IMR-90 (cell line): ENCODE measurements around the gene WWC1. TPM values are rescaled to one million over a fixed set of nuclear protein-coding genes. Genes with fewer than 3 reads are reported as not detected.

Experiments
- ATAC-seq: fragments of 200-7000 bp; cut with Tn5 transposase; 2 replicates; pipeline ENCODE4 v1.9.1; 2020; ENCODE audit warnings: low read depth, mild to moderate bottlenecking, moderate library complexity
- BruUV-seq: library from RNA; stranded (reverse); fragments of 400-500 nt; replicated peaks from 2 replicates; lab custom pipeline; 2021; lab: Mats Ljungman, UMichigan
- CTCF ChIA-PET: fragments of 300-600 bp; formaldehyde crosslinking; extraction: SDS; loops from one replicate; lab custom pipeline; 2021; ENCODE audit warnings: antibody characterized with exemption; lab: Yijun Ruan, JAX
- POLR2A ChIA-PET: fragments of 300-600 bp; sonication (Branson Sonifier 250); formaldehyde crosslinking; loops from one replicate; lab custom pipeline; 2022; ENCODE audit warnings: antibody characterized with exemption; ENCODE audit not compliant: unreplicated experiment; lab: Charles Lee
- DNase-seq: peaks from one replicate; pipeline ENCODE4 v3.0.0; 2013
- H2AFZ ChIP-seq: replicated peaks from 2 replicates; pipeline ENCODE3; 2013; ENCODE audit warnings: low read length, mild to moderate bottlenecking; ENCODE audit not compliant: poor library complexity
- H2AK5ac ChIP-seq: 2 replicates; pipeline ENCODE4 v1.6.1; 2013; ENCODE audit warnings: low read depth, low read length, inconsistent platforms
- H2AK9ac ChIP-seq: replicated peaks from 2 replicates; pipeline ENCODE3; 2013; ENCODE audit warnings: mild to moderate bottlenecking, low read depth, low read length, moderate library complexity; ENCODE audit not compliant: poor library complexity
- H2BK120ac ChIP-seq: 2 replicates; pipeline ENCODE4 v1.6.1; 2013; ENCODE audit warnings: low read depth, low read length, inconsistent platforms
- H2BK15ac ChIP-seq: 3 replicates; pipeline ENCODE4 v1.6.1; 2013; ENCODE audit warnings: low read depth, low read length, inconsistent platforms
- H2BK20ac ChIP-seq: 2 replicates; pipeline ENCODE4 v1.6.1; 2013; ENCODE audit warnings: low read depth, mild to moderate bottlenecking, inconsistent platforms, low read length, moderate library complexity
- H2BK5ac ChIP-seq: 2 replicates; pipeline ENCODE4 v1.6.1; 2013; ENCODE audit warnings: mild to moderate bottlenecking, low read depth, low read length, inconsistent platforms; ENCODE audit not compliant: poor library complexity, severe bottlenecking
- H3K14ac ChIP-seq: replicated peaks from 2 replicates; pipeline ENCODE4 v1.6.1; 2013; ENCODE audit warnings: low read depth, low read length, inconsistent platforms
- H3K18ac ChIP-seq: 2 replicates; pipeline ENCODE4 v1.6.1; 2013; ENCODE audit warnings: low read depth, low read length, control low read depth
- H3K23ac ChIP-seq: 2 replicates; pipeline ENCODE4 v1.6.1; 2013; ENCODE audit warnings: low read depth, low read length, inconsistent platforms
- H3K27ac ChIP-seq: 2 replicates; pipeline ENCODE4 v1.5.1; 2013; ENCODE audit warnings: mild to moderate bottlenecking, control low read depth, low read length; ENCODE audit not compliant: insufficient read depth
- H3K27me3 ChIP-seq: 2 replicates; pipeline ENCODE4 v1.6.1; 2013; ENCODE audit warnings: low read length; ENCODE audit not compliant: control insufficient read depth, insufficient read depth
- H3K36me3 ChIP-seq: 2 replicates; pipeline ENCODE4 v1.6.1; 2013; ENCODE audit warnings: low read length, mixed read lengths; ENCODE audit not compliant: control insufficient read depth, insufficient read depth
- H3K4ac ChIP-seq: 2 replicates; pipeline ENCODE4 v1.6.1; 2013; ENCODE audit warnings: low read depth, low read length, inconsistent platforms
- H3K4me1 ChIP-seq: 2 replicates; pipeline ENCODE4 v1.6.1; 2013; ENCODE audit warnings: low read length, mixed read lengths; ENCODE audit not compliant: control insufficient read depth, insufficient read depth
- H3K4me2 ChIP-seq: 2 replicates; pipeline ENCODE4 v1.6.1; 2013; ENCODE audit warnings: low read depth, mild to moderate bottlenecking, control low read depth, low read length, moderate library complexity
- H3K4me3 ChIP-seq: 2 replicates; pipeline ENCODE4 v1.5.1; 2013; ENCODE audit warnings: low read depth, mild to moderate bottlenecking, control low read depth, low read length, moderate library complexity; ENCODE audit not compliant: insufficient read depth
- H3K56ac ChIP-seq: 2 replicates; pipeline ENCODE4 v1.6.1; 2013; ENCODE audit warnings: low read length, inconsistent platforms; ENCODE audit not compliant: insufficient read depth; ENCODE audit errors: extremely low read depth
- H3K79me1 ChIP-seq, 2 experiments: 2 replicates each; pipeline ENCODE4 v1.6.1; 2013; ENCODE audit warnings: low read length in 2 of 2, inconsistent platforms in 1 of 2, low read depth in 1 of 2
- H3K9ac ChIP-seq: 2 replicates; pipeline ENCODE4 v1.6.1; 2013; ENCODE audit warnings: low read depth, low read length, control low read depth
- H3K9me1 ChIP-seq: 2 replicates; pipeline ENCODE4 v1.6.1; 2013; ENCODE audit warnings: low read length, inconsistent platforms; ENCODE audit not compliant: insufficient read depth
- H3K9me3 ChIP-seq: 2 replicates; pipeline ENCODE4 v1.6.1; 2013; ENCODE audit warnings: low read length; ENCODE audit not compliant: control insufficient read depth, insufficient read depth
- H4K20me1 ChIP-seq: 2 replicates; pipeline ENCODE4 v1.6.1; 2013; ENCODE audit warnings: low read length, inconsistent platforms; ENCODE audit not compliant: insufficient read depth
- H4K5ac ChIP-seq: 2 replicates; pipeline ENCODE4 v1.6.1; 2013; ENCODE audit warnings: mild to moderate bottlenecking, low read depth, low read length, control low read depth
- H4K8ac ChIP-seq, 2 experiments: 2 replicates each; pipeline ENCODE4 v1.6.1; 2013; ENCODE audit warnings: low read depth in 2 of 2, low read length in 2 of 2, control low read depth in 1 of 2, inconsistent platforms in 1 of 2
- H4K91ac ChIP-seq: 2 replicates; pipeline ENCODE4 v1.6.1; 2013; ENCODE audit warnings: low read depth, low read length, inconsistent platforms; ENCODE audit not compliant: insufficient read depth
- BHLHE40 ChIP-seq: fragments of 150-350 bp; IDR thresholded peaks from 2 replicates; pipeline ENCODE4 v1.6.1; 2016; ENCODE audit warnings: mild to moderate bottlenecking, low read depth, low read length
- CEBPB ChIP-seq: IDR thresholded peaks from 2 replicates; pipeline ENCODE4 v1.6.1; 2012; ENCODE audit warnings: low read depth, low read length, improper control_type of control experiment
- CHD1 ChIP-seq: IDR thresholded peaks from 2 replicates; pipeline ENCODE4 v1.6.1; 2012; ENCODE audit warnings: low read depth, low read length, improper control_type of control experiment
- FOS ChIP-seq: fragments of 150-350 bp; IDR thresholded peaks from 2 replicates; pipeline ENCODE4 v1.6.1; 2016; ENCODE audit warnings: low read depth, low read length
- MAFK ChIP-seq: IDR thresholded peaks from 2 replicates; pipeline ENCODE4 v1.6.1; 2012; ENCODE audit warnings: low read depth, low read length, improper control_type of control experiment
- MAZ ChIP-seq: IDR thresholded peaks from 2 replicates; pipeline ENCODE4 v1.6.1; 2012; ENCODE audit warnings: low read depth, mild to moderate bottlenecking, low read length, improper control_type of control experiment, moderate library complexity, borderline replicate concordance
- MXI1 ChIP-seq: IDR thresholded peaks from 2 replicates; pipeline ENCODE4 v1.6.1; 2012; ENCODE audit warnings: low read depth, mild to moderate bottlenecking, low read length, moderate library complexity, borderline replicate concordance
- NFE2L2 ChIP-seq: fragments of 150-350 bp; IDR thresholded peaks from 2 replicates; pipeline ENCODE4 v1.6.1; 2016; ENCODE audit warnings: low read depth, mild to moderate bottlenecking, low read length
- POLR2A ChIP-seq: IDR thresholded peaks from 2 replicates; pipeline ENCODE4 v1.6.1; 2012; ENCODE audit warnings: mild to moderate bottlenecking, low read depth, low read length
- RAD21 ChIP-seq: IDR thresholded peaks from 2 replicates; pipeline ENCODE4 v1.6.1; 2012; ENCODE audit warnings: low read length, improper control_type of control experiment
- RCOR1 ChIP-seq: IDR thresholded peaks from 2 replicates; pipeline ENCODE4 v1.6.1; 2012; ENCODE audit warnings: mild to moderate bottlenecking, low read length, improper control_type of control experiment; ENCODE audit not compliant: insufficient replicate concordance
- RFX5 ChIP-seq: IDR thresholded peaks from 2 replicates; pipeline ENCODE4 v1.8.0; 2012; ENCODE audit warnings: low read depth, mild to moderate bottlenecking, low read length, moderate library complexity
- SMC3 ChIP-seq: fragments of 150-350 bp; IDR thresholded peaks from 2 replicates; pipeline ENCODE4 v1.6.1; 2016; ENCODE audit warnings: low read depth, mild to moderate bottlenecking, antibody characterized with exemption, low read length, moderate library complexity
- WGBS, 2 experiments: methylation state at CpG; one replicate each; pipeline versions ENCODE4 v1.1.5 to v1.1.7; 2013; ENCODE audit warnings: missing lambda C conversion rate in 2 of 2; ENCODE audit not compliant: insufficient read length in 1 of 2; ENCODE audit errors: extremely low coverage in 2 of 2; 5-methylcytosine and 5-hydroxymethylcytosine counted together
- dilution Hi-C: fragments of 300-500 bp; cut with HindIII; formaldehyde crosslinking; loops from one replicate; pipeline ENCODE4 v1.14.3; 2018; ENCODE audit warnings: low sequenced_read_pairs; ENCODE audit not compliant: unreplicated experiment
- in situ Hi-C: fragments of 300-500 bp; cut with MboI; formaldehyde crosslinking; loops from 3 replicates; pipeline ENCODE4 v1.14.3; 2019; ENCODE audit warnings: low sequenced_read_pairs, inconsistent platforms, mixed read lengths
- intact Hi-C: fragments of 100-400 bp; cut with micrococcal nuclease; formaldehyde crosslinking; loops from 2 replicates; pipeline ENCODE4 v1.10.0; 2022
- polyA plus RNA-seq, 3 experiments: library from polyadenylated mRNA; depleted of rRNA; stranded (reverse); fragments of >200 nt; gene quantifications; 2 replicates each; pipeline ENCODE4 v1.2.3, GENCODE V29; 2012; ENCODE audit warnings: low replicate concordance in 1 of 3
- total RNA-seq: library from RNA; depleted of rRNA; stranded (reverse); fragments of >200 nt; gene quantifications from 2 replicates; pipeline ENCODE4 v1.2.3, GENCODE V29; 2012
- TF ChIP-seq, protein P1 (sequence below): conservative IDR thresholded peaks from 2 replicates; pipeline ENCODE4 v1.5.1; 2012; ENCODE audit warnings: mild to moderate bottlenecking, low read depth, low read length, improper control_type of control experiment
- TF ChIP-seq, protein P2 (sequence below): fragments of 150-350 bp; IDR thresholded peaks from 2 replicates; pipeline ENCODE4 v1.6.1; 2016; ENCODE audit warnings: low read depth, mild to moderate bottlenecking, low read length, moderate library complexity, borderline replicate concordance
- TF ChIP-seq, protein P3 (sequence below): fragments of 150-350 bp; IDR thresholded peaks from 2 replicates; pipeline ENCODE4 v1.6.1; 2017; ENCODE audit warnings: mild to moderate bottlenecking, antibody characterized with exemption, low read length, low read depth

Gene WWC1
- total and polyA plus RNA-seq, 2 of the 4 experiments (the other 2 are of a cell fraction) = 9.1 to 10.3 TPM

DNA sequence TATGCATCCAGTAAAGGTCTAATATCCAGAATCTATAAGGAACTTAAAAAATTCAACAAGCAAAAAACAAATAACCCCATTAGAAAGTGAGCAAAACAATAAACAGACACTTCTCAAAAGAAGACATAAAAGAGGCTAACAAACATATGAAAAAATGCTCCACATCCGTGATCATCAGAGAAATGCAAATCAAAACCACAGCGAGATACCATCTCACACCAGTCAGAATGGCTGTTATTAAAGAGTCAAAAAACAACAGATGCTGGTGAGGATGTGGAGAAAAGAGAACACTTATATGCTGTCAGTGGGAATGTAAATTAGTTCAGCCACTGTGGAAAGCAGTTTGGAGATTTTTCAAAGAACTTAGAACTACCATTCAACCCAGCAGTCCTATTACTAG, 86.1 kb downstream of the WWC1 start:
- ATAC-seq (no peak), DNase-seq (no peak)
- Histone ChIP-seq H4K5ac (no peak overlapping the region), H3K14ac (no peak overlapping the region), H3K4me2 (no peak overlapping the region), H3K9me3 (no peaks in the 10 kb centered on the region), H3K36me3 (no peaks in the 10 kb centered on the region), H3K56ac (no peak overlapping the region), H2BK20ac (no peak overlapping the region), H3K27me3 (no peaks in the 10 kb centered on the region), H2BK15ac (no peak overlapping the region), H3K9me1 (no peaks in the 10 kb centered on the region), H2AFZ (no peak overlapping the region), H2AK9ac (no peak overlapping the region), H3K4ac (no peak overlapping the region), H2BK120ac (no peak overlapping the region), H3K4me3 (no peak overlapping the region), H4K8ac (no peak overlapping the region), H2BK5ac (no peak overlapping the region), H3K9ac (no peak overlapping the region), H4K91ac (no peak overlapping the region), H3K4me1 (no peaks in the 10 kb centered on the region), H4K20me1 (no peaks in the 10 kb centered on the region), H3K79me1 (0 out of 4 replicates have a peak, but pooled peaks cover 0 to 2% of the 10 kb centered on the region in 2 experiments), H3K18ac (no peak overlapping the region), H3K23ac (no peak overlapping the region), H3K27ac (no peak overlapping the region), H2AK5ac (no peak overlapping the region)
- in situ Hi-C loops (no loop called here), intact Hi-C loops (no loop called here), dilution Hi-C loops (no loop called here)
- TF ChIP-seq BHLHE40 = no peak
- TF ChIP-seq, protein P1, sequence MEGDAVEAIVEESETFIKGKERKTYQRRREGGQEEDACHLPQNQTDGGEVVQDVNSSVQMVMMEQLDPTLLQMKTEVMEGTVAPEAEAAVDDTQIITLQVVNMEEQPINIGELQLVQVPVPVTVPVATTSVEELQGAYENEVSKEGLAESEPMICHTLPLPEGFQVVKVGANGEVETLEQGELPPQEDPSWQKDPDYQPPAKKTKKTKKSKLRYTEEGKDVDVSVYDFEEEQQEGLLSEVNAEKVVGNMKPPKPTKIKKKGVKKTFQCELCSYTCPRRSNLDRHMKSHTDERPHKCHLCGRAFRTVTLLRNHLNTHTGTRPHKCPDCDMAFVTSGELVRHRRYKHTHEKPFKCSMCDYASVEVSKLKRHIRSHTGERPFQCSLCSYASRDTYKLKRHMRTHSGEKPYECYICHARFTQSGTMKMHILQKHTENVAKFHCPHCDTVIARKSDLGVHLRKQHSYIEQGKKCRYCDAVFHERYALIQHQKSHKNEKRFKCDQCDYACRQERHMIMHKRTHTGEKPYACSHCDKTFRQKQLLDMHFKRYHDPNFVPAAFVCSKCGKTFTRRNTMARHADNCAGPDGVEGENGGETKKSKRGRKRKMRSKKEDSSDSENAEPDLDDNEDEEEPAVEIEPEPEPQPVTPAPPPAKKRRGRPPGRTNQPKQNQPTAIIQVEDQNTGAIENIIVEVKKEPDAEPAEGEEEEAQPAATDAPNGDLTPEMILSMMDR = no peak
- no peak for TF ChIP-seq RCOR1
- no peak for TF ChIP-seq SMC3
- TF ChIP-seq CEBPB = no peak
- TF ChIP-seq MAFK = no peak
- TF ChIP-seq POLR2A = no peak
- no peak for TF ChIP-seq RFX5
- TF ChIP-seq, protein P2, sequence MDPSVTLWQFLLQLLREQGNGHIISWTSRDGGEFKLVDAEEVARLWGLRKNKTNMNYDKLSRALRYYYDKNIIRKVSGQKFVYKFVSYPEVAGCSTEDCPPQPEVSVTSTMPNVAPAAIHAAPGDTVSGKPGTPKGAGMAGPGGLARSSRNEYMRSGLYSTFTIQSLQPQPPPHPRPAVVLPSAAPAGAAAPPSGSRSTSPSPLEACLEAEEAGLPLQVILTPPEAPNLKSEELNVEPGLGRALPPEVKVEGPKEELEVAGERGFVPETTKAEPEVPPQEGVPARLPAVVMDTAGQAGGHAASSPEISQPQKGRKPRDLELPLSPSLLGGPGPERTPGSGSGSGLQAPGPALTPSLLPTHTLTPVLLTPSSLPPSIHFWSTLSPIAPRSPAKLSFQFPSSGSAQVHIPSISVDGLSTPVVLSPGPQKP = no peak
- TF ChIP-seq FOS = no peak
- TF ChIP-seq MAZ = no peak
- no peak for TF ChIP-seq RAD21
- TF ChIP-seq NFE2L2 = no peak
- TF ChIP-seq CHD1 = no peak
- TF ChIP-seq, protein P3, sequence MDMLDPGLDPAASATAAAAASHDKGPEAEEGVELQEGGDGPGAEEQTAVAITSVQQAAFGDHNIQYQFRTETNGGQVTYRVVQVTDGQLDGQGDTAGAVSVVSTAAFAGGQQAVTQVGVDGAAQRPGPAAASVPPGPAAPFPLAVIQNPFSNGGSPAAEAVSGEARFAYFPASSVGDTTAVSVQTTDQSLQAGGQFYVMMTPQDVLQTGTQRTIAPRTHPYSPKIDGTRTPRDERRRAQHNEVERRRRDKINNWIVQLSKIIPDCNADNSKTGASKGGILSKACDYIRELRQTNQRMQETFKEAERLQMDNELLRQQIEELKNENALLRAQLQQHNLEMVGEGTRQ = no peak
- TF ChIP-seq MXI1 = no peak
- CTCF ChIA-PET = interaction anchor here (0.6 kb wide), 1 partner anchor 31 kb away, joined by 4 read pairs; no protein-coding TSS in a partner anchor
- no TSS peak for BruUV-seq
- no CpG with 5 or more reads among the region's 2 CpGs for WGBS, 2 experiments
- POLR2A ChIA-PET = no interaction called here
